ENCODE data around the gene ZNF74. TPM values are rescaled to one million over a fixed set of nuclear protein-coding genes. Genes with fewer than 3 reads are reported as not detected.
A peak's percentile ranks its signal among the peaks of the same experiment; 100 is the strongest.
"Not testable (repeated sequence)": the region's sequence is repeated elsewhere in the genome, so short reads cannot be mapped to it uniquely, and the experiment has no call there.

ZNF74 gene
- total and polyA plus RNA-seq, 8 donors, result 5.0 to 9.1 (median 5.7) TPM

DNA sequence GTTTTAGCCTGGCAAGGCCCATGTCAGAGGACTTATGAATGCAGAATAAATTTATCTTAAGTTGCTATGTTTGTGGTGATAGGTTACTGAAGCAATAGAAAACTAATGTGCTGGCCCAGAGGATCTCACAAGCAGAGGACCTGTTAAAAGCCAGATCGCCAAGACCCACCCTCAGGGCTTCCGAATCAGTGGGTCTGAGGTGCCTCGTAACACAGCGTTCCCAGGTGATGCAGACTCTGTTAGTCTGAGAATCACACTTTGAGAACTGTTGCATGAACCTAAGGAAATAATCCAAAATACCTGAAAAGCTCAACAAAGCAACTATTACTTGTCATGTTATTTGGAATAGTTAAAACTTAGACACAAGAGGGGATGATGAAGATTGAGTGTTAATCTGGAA lies 50.4 kb downstream of the ZNF74 start:
- Histone ChIP-seq H3K4me1 (no peaks in the 10 kb centered on the region), H3K27me3 (no peaks in the 10 kb centered on the region), H3K9me3 (no peaks in the 10 kb centered on the region), H3K36me3 (peaks cover 0 to 21% (median 9%) of the 10 kb centered on the region in 3 donors), H3K4me3 (no peak overlapping the region), H3K27ac (no peak overlapping the region)
- ATAC-seq (no peak), FAIRE-seq (no peak), DNase-seq (peak in 1 of 6 donors; percentile 3)
- TF ChIP-seq, protein P1, sequence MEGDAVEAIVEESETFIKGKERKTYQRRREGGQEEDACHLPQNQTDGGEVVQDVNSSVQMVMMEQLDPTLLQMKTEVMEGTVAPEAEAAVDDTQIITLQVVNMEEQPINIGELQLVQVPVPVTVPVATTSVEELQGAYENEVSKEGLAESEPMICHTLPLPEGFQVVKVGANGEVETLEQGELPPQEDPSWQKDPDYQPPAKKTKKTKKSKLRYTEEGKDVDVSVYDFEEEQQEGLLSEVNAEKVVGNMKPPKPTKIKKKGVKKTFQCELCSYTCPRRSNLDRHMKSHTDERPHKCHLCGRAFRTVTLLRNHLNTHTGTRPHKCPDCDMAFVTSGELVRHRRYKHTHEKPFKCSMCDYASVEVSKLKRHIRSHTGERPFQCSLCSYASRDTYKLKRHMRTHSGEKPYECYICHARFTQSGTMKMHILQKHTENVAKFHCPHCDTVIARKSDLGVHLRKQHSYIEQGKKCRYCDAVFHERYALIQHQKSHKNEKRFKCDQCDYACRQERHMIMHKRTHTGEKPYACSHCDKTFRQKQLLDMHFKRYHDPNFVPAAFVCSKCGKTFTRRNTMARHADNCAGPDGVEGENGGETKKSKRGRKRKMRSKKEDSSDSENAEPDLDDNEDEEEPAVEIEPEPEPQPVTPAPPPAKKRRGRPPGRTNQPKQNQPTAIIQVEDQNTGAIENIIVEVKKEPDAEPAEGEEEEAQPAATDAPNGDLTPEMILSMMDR (IDR thresholded peaks at IDR 0.05), result no peak
- WGBS, 2 donors, result 95 to 97% methylated on average over 4 of the region's 4 CpGs
- intact Hi-C loops (cut with DNase I), result no loop called here

DNA sequence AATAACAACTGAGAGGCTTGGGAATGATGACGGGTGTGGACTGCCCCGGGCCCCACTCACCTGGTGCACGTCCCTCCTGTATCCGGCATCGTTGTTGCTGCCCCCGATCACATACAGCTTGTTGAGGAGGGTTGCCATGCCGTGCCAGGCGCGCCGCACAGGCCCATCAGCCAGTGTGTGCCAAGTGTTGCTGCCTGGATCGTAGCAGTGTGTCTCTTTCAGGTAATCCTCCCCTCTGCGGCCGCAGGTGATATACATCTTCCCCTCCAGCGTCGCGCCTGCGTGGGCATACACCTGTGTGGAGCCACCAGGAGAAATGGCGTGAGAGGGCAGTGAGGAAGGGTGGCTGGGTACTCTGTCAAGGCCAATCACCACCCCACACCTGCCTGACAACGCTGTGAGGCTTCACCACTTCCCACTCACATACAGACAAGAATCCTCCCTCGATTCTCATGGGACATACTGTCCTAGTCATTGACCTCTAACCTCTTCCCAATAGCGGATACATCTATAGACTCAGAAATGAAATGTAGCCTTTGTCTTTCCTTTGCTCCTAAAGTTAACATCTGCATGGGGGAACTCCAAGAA lies 52.5 kb downstream of the ZNF74 start:
- Histone ChIP-seq H3K27ac (no peak overlapping the region), H3K36me3 (peaks cover 0 to 21% (median 9%) of the 10 kb centered on the region in 3 donors), H3K4me3 (no peak overlapping the region), H3K9me3 (no peaks in the 10 kb centered on the region), H3K4me1 (no peaks in the 10 kb centered on the region), H3K27me3 (no peaks in the 10 kb centered on the region)
- 92 to 95% methylated on average over 21 of the region's 21 CpGs for WGBS, 2 donors
- ATAC-seq (no peak), FAIRE-seq (no peak), DNase-seq (peak in 1 of 6 donors; percentile 28)
- TF ChIP-seq, protein P1 (IDR thresholded peaks at IDR 0.05), result no peak
- intact Hi-C loops (cut with DNase I), result no loop called here

DNA sequence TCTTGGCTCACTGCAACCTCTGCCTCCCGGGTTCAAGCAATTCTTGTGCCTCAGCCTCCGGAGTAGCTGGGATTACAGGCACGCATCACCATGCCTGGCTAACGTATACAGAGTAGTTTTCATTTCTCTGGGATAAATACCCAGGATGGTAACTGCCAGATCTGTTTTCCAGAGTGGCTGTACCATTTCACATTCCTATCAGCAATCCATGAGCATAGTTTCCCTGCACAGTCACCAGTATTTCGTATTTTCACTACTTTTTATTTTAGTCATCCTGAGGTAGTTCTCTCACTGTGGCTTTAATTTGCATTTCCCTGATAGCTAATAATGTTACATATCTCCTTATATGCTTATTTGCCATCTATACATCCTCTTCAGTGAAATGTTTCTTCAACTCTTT lies 54.7 kb downstream of the ZNF74 start:
- WGBS, 2 donors, result 94 to 97% methylated on average over 5 of the region's 5 CpGs
- peaks cover 0 to 12% (median 9%) of the 10 kb centered on the region in 3 donors for H3K36me3 ChIP-seq
- H3K27ac ChIP-seq, result no peak overlapping the region
- H3K4me3 ChIP-seq, result no peak overlapping the region
- no peaks in the 10 kb centered on the region for H3K27me3 ChIP-seq
- ATAC-seq (no peak), DNase-seq (peak in 1 of 6 donors; percentile 1), FAIRE-seq (no peak)
- H3K4me1 ChIP-seq, result no peaks in the 10 kb centered on the region
- intact Hi-C loops (cut with DNase I), result no loop called here
- TF ChIP-seq, protein P1 (IDR thresholded peaks at IDR 0.05), result no peak
- H3K9me3 ChIP-seq, result no peaks in the 10 kb centered on the region

DNA sequence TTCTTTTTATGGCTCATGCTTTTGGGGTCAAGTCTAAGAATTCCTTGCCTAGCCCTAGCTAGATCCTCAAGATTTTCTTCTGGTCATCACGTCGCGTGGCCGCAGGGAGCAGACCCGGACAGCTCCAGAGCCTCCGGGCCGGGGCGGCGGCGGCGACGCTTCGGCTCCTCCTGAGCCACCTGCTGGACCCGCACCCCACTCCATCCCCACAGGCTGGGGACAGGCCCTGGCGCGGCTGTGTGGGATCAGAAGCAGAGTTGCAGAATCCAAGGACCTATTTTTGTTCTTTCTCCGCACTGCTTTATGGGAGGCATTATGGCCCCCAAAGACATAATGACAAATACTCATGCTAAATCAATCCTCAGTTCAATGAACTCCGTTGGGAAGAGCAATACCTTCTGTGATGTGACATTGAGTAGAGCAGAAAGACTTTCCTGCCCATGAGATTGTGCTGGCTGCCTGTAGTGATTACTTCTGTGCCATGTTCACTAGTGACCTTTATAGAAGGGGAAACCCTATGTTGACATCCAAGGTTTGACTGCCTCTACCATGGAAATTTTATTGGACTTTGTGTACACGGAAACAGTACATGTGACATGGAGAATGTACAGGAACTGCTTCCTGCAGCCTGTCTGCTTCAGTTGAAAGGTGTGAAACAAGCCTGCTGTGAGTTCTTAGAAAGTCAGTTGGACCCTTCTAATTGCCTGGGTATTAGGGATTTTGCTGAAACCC lies 56.0 kb downstream of the ZNF74 start:
- TF ChIP-seq, protein P1 (IDR thresholded peaks at IDR 0.05), result no peak
- H3K9me3 ChIP-seq, result no peaks in the 10 kb centered on the region
- peaks cover 0 to 12% (median 6%) of the 10 kb centered on the region in 3 donors for H3K36me3 ChIP-seq
- ATAC-seq (no peak), DNase-seq (peak in 1 of 6 donors; percentile 29), FAIRE-seq (no peak)
- no peaks in the 10 kb centered on the region for H3K4me1 ChIP-seq
- H3K4me3 ChIP-seq, result no peak overlapping the region
- 95 to 97% methylated on average over 19 of the region's 19 CpGs for WGBS, 2 donors
- H3K27me3 ChIP-seq, result no peaks in the 10 kb centered on the region
- no peak overlapping the region for H3K27ac ChIP-seq
- intact Hi-C loops (cut with DNase I), result no loop called here

DNA sequence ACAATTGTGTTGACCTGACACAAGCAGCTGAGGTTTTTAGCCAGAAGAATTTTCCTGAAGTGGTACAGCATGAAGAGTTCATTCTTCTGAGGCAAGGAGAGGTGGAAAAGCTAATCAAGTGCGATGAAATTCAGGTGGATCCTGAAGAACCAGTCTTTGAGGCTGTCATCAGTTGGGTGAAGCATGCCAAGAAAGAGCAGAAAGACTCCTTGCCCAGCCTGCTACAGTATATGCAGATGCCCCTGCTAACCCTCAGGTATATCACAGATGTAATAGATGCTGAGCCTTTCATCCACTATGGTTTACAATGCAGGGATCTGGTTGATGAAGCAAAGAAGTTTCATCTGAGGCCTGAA lies 56.6 kb downstream of the ZNF74 start:
- ATAC-seq, result no peak
- WGBS, 2 donors, result 94 to 96% methylated on average over 1 of the region's 1 CpG
- TF ChIP-seq, protein P1 (IDR thresholded peaks at IDR 0.05), result no peak

DNA sequence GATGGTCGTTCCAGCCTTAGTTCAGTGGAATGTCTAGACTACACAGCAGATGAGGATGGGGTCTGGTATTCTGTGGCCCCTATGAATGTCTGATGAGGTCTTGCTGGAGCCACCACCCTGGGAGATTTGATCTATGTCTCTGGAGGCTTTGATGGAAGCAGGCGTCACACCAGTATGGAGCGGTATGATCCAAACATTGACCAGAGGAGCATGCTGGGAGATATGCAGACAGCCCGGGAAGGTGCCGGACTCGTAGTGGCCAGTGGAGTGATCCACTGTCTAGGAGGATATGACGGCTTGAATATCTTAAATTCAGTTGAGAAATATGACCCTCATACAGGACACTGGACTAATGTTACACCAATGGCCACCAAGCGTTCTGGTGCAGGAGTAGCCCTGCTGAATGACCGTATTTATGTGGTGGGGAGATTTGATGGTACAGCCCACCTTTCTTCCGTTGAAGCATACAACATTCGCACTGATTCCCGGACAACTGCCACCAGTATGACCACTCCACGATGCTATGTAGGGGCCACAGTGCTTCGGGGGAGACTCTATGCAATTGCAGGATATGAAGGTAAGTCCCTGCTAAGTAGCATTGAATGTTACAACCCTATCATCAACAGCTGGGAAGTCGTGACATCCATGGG lies 57.3 kb downstream of the ZNF74 start:
- 91 to 94% methylated on average over 15 of the region's 15 CpGs for WGBS, 2 donors
- H3K4me3 ChIP-seq; H3K9me3 ChIP-seq; H3K36me3 ChIP-seq; ATAC-seq; H3K27ac ChIP-seq; H3K27me3 ChIP-seq; intact Hi-C loops (cut with DNase I); H3K4me1 ChIP-seq; FAIRE-seq: not testable (repeated sequence)
- peak in 1 of 6 donors; percentile 3 for DNase-seq

More for the DNA sequence above, 56.6 kb downstream of the ZNF74 start:
- Histone ChIP-seq H3K36me3 (peaks cover 0 to 10% (median 3%) of the 10 kb centered on the region in 3 donors), H3K4me1 (no peaks in the 10 kb centered on the region), H3K9me3 (no peaks in the 10 kb centered on the region), H3K27me3 (no peaks in the 10 kb centered on the region), H3K4me3 (no peak overlapping the region), H3K27ac (no peak overlapping the region)
- DNase-seq (no peak), FAIRE-seq (no peak)
- intact Hi-C loops (cut with DNase I), result no loop called here
